GM21786 (cell line): ENCODE measurements around the gene EAF2.

Source experiments
- ATAC-seq: cut with Tn5 transposase; IDR thresholded peaks from one replicate; pipeline ENCODE4 v1.9.1; 2021; ENCODE audit not compliant: unreplicated experiment

The EAF2 gene

GRCh38 chr3:121834671-121835464, at the start of gene EAF2, which contains the start of gene IQCB1:
TSS of gene EAF2 (plus strand) at chr3:121835209. CDS start at chr3:121835286, 77 bp downstream.
TSS of gene IQCB1 (minus strand) at chr3:121835060. CDS start at chr3:121828960, 6,100 bp downstream.
- ATAC-seq = peak; percentile 98

- no peak for ATAC-seq
Measured at GRCh38 chr3:121786485-121786884, 48.5 kb upstream of the EAF2 start.

GRCh38 chr3:121793078-121793477, 41.9 kb upstream of the EAF2 start:
- no peak for ATAC-seq

GRCh38 chr3:121794264-121794983, 40.6 kb upstream of the EAF2 start:
- no peak for ATAC-seq

GRCh38 chr3:121796970-121797369, 38.0 kb upstream of the EAF2 start:
- ATAC-seq = no peak

GRCh38 chr3:121800906-121801305, 34.1 kb upstream of the EAF2 start:
- no peak for ATAC-seq

- no peak for ATAC-seq
Measured at GRCh38 chr3:121803771-121804320, 31.2 kb upstream of the EAF2 start.

- peak; percentile 100 for ATAC-seq
Measured at GRCh38 chr3:121809249-121809648, 25.8 kb upstream of the EAF2 start.

- no peak for ATAC-seq
Measured at GRCh38 chr3:121817753-121818152, 17.3 kb upstream of the EAF2 start.

- ATAC-seq = no peak
Measured at GRCh38 chr3:121818578-121818977, 16.4 kb upstream of the EAF2 start.

GRCh38 chr3:121819236-121819635, 15.8 kb upstream of the EAF2 start:
- ATAC-seq = no peak

GRCh38 chr3:121821421-121822199, 13.4 kb upstream of the EAF2 start:
- no peak for ATAC-seq

GRCh38 chr3:121822973-121823372, 12.0 kb upstream of the EAF2 start:
- ATAC-seq = no peak

- no peak for ATAC-seq
Measured at GRCh38 chr3:121834157-121834670, 795 bp upstream of the EAF2 start.

GRCh38 chr3:121835465-121835801, 424 bp downstream of the EAF2 start:
- peak; percentile 14 for ATAC-seq

- ATAC-seq = no peak
Measured at GRCh38 chr3:121836064-121836463, 1.1 kb downstream of the EAF2 start.

GRCh38 chr3:121836481-121836880, 1.5 kb downstream of the EAF2 start:
- no peak for ATAC-seq

- no peak for ATAC-seq
Measured at GRCh38 chr3:121839962-121840361, 5.0 kb downstream of the EAF2 start.

GRCh38 chr3:121844892-121845291, 9.9 kb downstream of the EAF2 start:
- ATAC-seq = no peak

- ATAC-seq = no peak
Measured at GRCh38 chr3:121852256-121852655, 17.2 kb downstream of the EAF2 start.

- no peak for ATAC-seq
Measured at GRCh38 chr3:121855555-121855954, 20.5 kb downstream of the EAF2 start.
